Breast epithelium (tissue), 4 donors: ENCODE measurements around the gene SLC26A11. TPM values are rescaled to one million over a fixed set of nuclear protein-coding genes. Genes with fewer than 3 reads are reported as not detected.

Source experiments
- DNase-seq, 2 donors: peaks; one replicate each; pipeline ENCODE4 v3.0.0-alpha.2; 2019; ENCODE audit warnings: low spot score in 2 of 2
- H3K27ac ChIP-seq, 2 donors: fragments of 200-600 bp; sonication (generic) in 1 of 2; one replicate each; pipeline ENCODE4 v1.5.1; 2016 to 2019; ENCODE audit warnings: mild to moderate bottlenecking in 1 of 2
- H3K27me3 ChIP-seq, 2 donors: fragments of 200-600 bp; sonication (generic) in 1 of 2; one replicate each; pipeline versions ENCODE4 v1.5.1 to v1.6.0; 2017 to 2019; ENCODE audit warnings: control low read depth in 1 of 2, mild to moderate bottlenecking in 1 of 2
- H3K36me3 ChIP-seq: fragments of 200-600 bp; one replicate; pipeline ENCODE4 v1.5.1; 2019
- H3K4me1 ChIP-seq, 2 donors: fragments of 200-600 bp; sonication (generic); one replicate each; pipeline ENCODE4 v1.5.1; 2016 to 2019; ENCODE audit warnings: control low read depth in 1 of 2
- H3K4me3 ChIP-seq, 3 donors: fragments of 200-600 bp; sonication (generic); 1 replicate in 2 of 3; 2 replicates in 1 of 3; pipeline ENCODE4 v1.5.1; 2016 to 2019; ENCODE audit warnings: mild to moderate bottlenecking in 3 of 3, moderate library complexity in 2 of 3
- H3K9me3 ChIP-seq, 2 donors: fragments of 200-600 bp; sonication (generic) in 1 of 2; one replicate each; pipeline ENCODE4 v1.5.1; 2016 to 2019; ENCODE audit warnings: control low read depth in 1 of 2
- POLR2A ChIP-seq: fragments of 450-650 bp; IDR thresholded peaks from one replicate; pipeline ENCODE4 v1.6.1; 2016; ENCODE audit warnings: antibody characterized with exemption, mild to moderate bottlenecking, moderate library complexity
- POLR2AphosphoS5 ChIP-seq, 3 donors: sonication (generic); formaldehyde crosslinking; IDR thresholded peaks; one replicate each; pipeline ENCODE4 v1.6.1; 2017; ENCODE audit warnings: antibody characterized with exemption in 3 of 3
- intact Hi-C: fragments of 100-400 bp; cut with DNase I; formaldehyde crosslinking; loops from one replicate; pipeline ENCODE4 v1.15.1; 2023; ENCODE audit warnings: low total_unique reads
- total RNA-seq, 3 donors: library from RNA; depleted of rRNA; stranded (reverse); fragments of >200 nt; gene quantifications; one replicate each; pipeline ENCODE4 v1.1.0, GENCODE V29; 2016
- TF ChIP-seq, protein P1 (sequence below), 3 donors: fragments of 450-650 bp; IDR thresholded peaks; one replicate each; pipeline ENCODE4 v1.5.1; 2016 to 2017; ENCODE audit warnings: antibody characterized with exemption in 3 of 3, mild to moderate bottlenecking in 3 of 3, moderate library complexity in 3 of 3

Gene SLC26A11
- total RNA-seq, 3 donors from 2014 or later: 12.0 to 20.6 (median 19.0) TPM

DNA sequence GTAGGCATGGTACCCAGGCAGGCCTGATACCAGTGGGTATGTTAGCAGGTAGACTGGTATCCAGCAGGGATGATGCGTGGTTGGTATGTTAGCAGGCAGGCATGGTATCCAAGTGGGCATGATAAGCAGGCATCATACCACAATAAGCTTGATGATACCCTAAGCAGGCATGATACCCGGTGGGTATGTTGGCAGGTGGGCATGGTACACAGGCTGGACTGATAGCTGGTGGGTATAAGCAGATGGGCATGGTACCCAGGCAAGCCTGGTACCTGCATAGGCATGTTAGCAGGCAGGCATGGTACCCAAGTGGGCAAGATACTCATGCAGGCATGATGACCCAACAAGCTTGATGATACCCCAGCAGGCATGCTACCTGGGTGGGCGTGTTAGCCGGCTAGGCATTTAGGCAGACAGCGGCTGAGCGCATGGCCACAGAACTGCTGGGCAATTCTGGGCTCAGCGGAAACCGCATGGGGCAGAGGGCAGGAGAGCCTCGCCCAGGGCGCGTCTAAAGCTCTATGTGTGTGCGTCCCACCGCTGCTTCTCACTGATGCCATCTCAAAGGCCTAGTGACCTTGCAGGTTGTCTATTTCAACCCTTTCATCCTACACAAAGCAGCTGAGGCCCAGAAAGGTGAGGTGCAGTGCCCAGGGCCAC lies 2.4 kb upstream of the SLC26A11 start:
- DNase-seq: no peak

DNA sequence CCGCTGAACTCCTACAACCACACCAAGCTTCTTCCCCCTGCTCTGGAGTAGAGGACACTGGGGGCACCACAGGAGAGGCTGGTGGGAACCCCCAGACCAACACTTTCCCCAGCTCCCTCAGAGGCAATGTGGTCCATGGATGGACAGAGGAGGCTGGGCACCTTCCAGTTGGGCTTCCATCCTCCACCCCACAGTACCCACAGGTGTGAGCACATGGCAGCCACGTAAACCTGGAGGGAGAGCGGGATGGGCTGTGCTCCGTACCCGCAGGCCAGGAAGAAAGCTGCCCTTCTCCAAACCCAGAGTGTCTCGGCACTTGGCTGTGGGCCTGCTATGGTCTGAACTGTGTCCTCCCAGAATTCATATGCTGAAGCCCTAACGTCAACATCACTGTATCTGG lies 1.8 kb upstream of the SLC26A11 start:
- Histone ChIP-seq H3K36me3 (no peaks in the 10 kb centered on the region), H3K9me3 (no peaks in the 10 kb centered on the region), H3K27me3 (no peaks in the 10 kb centered on the region), H3K27ac (no peak overlapping the region), H3K4me3 (no peak overlapping the region), H3K4me1 (peaks cover 0 to 6% of the 10 kb centered on the region in 2 donors)
- intact Hi-C loops: no loop called here
- TF ChIP-seq POLR2A (no peak), POLR2AphosphoS5 (IDR thresholded peaks at IDR 0.05) (no peak)
- TF ChIP-seq, protein P1, sequence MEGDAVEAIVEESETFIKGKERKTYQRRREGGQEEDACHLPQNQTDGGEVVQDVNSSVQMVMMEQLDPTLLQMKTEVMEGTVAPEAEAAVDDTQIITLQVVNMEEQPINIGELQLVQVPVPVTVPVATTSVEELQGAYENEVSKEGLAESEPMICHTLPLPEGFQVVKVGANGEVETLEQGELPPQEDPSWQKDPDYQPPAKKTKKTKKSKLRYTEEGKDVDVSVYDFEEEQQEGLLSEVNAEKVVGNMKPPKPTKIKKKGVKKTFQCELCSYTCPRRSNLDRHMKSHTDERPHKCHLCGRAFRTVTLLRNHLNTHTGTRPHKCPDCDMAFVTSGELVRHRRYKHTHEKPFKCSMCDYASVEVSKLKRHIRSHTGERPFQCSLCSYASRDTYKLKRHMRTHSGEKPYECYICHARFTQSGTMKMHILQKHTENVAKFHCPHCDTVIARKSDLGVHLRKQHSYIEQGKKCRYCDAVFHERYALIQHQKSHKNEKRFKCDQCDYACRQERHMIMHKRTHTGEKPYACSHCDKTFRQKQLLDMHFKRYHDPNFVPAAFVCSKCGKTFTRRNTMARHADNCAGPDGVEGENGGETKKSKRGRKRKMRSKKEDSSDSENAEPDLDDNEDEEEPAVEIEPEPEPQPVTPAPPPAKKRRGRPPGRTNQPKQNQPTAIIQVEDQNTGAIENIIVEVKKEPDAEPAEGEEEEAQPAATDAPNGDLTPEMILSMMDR (IDR thresholded peaks at IDR 0.05): no peak
- no peak for DNase-seq

More for the DNA sequence above, 2.4 kb upstream of the SLC26A11 start:
- no peaks in the 10 kb centered on the region for H3K27me3 ChIP-seq
- intact Hi-C loops: no loop called here
- H3K4me1 ChIP-seq: peaks cover 0 to 6% of the 10 kb centered on the region in 2 donors
- TF ChIP-seq, protein P1 (IDR thresholded peaks at IDR 0.05): no peak
- TF ChIP-seq POLR2A: no peak
- TF ChIP-seq POLR2AphosphoS5 (IDR thresholded peaks at IDR 0.05): no peak
- H3K36me3 ChIP-seq: no peaks in the 10 kb centered on the region
- H3K9me3 ChIP-seq: no peaks in the 10 kb centered on the region
- no peak overlapping the region for H3K27ac ChIP-seq
- H3K4me3 ChIP-seq: no peak overlapping the region

DNA sequence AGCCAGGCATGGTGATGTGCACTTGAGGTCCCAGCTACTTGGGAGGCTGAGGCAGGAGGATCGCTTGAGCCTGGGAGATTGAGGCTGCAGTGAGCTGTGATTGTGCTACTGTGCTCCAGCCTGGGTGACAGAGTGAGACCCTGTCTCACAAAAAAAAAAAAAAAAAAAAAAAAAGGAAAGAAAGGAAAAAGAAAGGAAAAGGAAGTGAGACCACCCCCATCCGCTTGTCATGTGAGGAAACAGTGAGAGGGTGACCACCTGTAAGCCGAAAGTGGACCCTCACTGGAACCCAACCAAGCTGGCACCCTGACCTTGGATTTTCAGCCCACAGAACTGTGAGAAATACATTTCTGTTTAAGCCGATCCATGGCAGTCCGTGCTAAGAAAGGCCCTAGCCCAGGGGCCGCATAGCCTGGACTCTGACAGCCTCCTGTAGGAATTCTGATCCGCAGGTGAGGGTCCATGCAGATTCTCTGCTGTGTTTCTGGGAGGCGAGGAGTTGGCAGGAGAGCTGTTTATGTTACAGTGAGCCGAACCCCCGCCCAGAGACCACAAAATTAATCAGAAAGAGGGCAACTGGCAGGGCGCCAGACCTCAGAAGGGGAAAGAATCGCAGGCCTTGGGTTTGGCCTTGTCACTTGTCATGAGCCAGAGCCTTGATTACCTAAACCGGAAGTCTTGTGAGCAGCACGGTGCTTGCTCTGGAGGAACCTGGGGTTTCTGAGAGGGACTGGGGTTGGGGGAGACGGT lies 1.0 kb upstream of the SLC26A11 start:
- TF ChIP-seq, protein P1 (IDR thresholded peaks at IDR 0.05): no peak
- peak in 2 of 3 donors; percentile 45 to 47 for TF ChIP-seq POLR2AphosphoS5 (IDR thresholded peaks at IDR 0.05)
- intact Hi-C loops: no loop called here
- peak overlapping the region; percentile 95 to 99 for H3K27ac ChIP-seq
- no peaks in the 10 kb centered on the region for H3K36me3 ChIP-seq
- peaks cover 0 to 6% of the 10 kb centered on the region in 2 donors for H3K4me1 ChIP-seq
- peak; percentile 65 to 77 for DNase-seq
- H3K27me3 ChIP-seq: no peaks in the 10 kb centered on the region
- no peaks in the 10 kb centered on the region for H3K9me3 ChIP-seq
- H3K4me3 ChIP-seq: peak overlapping the region; percentile 75 to 99 (median 96)

DNA sequence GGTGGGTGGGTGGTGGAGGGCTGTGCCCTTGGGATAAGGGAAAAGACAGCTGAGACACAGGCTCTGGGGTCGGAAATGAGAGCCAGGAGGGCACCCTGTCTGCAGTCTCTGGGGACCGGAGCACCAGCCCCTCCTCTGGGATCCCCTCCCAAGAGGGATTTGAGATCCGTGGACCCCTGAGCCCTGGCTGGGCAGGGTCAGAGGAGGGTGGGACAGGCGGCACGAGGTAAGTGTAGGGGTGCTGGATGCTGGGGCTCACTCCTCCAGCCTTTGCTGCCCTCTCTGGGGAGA lies 519 bp upstream of the SLC26A11 start:
- TF ChIP-seq, protein P1 (IDR thresholded peaks at IDR 0.05): no peak
- TF ChIP-seq POLR2A (no peak), POLR2AphosphoS5 (IDR thresholded peaks at IDR 0.05) (no peak)

DNA sequence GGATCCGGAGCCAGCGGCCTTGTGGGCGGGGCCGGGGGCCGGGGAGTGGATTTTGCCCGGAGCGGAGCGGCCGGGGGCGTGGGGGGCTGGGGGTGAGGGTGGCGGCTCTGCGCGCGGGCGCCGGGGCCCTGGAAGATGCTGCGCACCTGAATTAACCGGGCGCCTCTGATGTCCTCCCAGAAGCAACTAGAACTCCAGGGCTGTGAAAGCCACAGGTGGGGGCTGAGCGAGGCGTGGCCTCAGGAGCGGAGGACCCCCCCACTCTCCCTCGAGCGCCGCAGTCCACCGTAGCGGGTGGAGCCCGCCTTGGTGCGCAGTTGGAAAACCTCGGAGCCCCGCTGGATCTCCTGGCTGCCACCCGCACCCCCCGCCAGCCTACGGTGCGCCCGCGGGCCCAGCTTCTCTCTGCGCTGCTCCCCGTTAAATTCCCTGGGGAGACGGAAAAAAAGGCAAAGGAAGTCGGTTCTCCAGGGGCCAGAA lies 549 bp downstream of the SLC26A11 start:
- Histone ChIP-seq H3K9me3 (no peaks in the 10 kb centered on the region), H3K27me3 (no peaks in the 10 kb centered on the region), H3K4me3 (peak overlapping the region; percentile 75 to 99 (median 96)), H3K36me3 (no peaks in the 10 kb centered on the region), H3K4me1 (peaks cover 0 to 6% of the 10 kb centered on the region in 2 donors), H3K27ac (peak overlapping the region; percentile 95 to 99)
- no peak for DNase-seq
- TF ChIP-seq, protein P1 (IDR thresholded peaks at IDR 0.05): no peak
- no peak for TF ChIP-seq POLR2AphosphoS5 (IDR thresholded peaks at IDR 0.05)
- TF ChIP-seq POLR2A: no peak
- intact Hi-C loops: no loop called here

More for the DNA sequence above, 519 bp upstream of the SLC26A11 start:
- DNase-seq: no peak
- Histone ChIP-seq H3K36me3 (no peaks in the 10 kb centered on the region), H3K9me3 (no peaks in the 10 kb centered on the region), H3K27me3 (no peaks in the 10 kb centered on the region), H3K27ac (peak overlapping the region; percentile 95 to 99), H3K4me1 (peaks cover 0 to 6% of the 10 kb centered on the region in 2 donors), H3K4me3 (peak overlapping the region; percentile 75 to 99 (median 96))
- intact Hi-C loops: no loop called here
